ENCODE measurements around the gene MERTK.
"Not testable (repeated sequence)": the region's sequence is repeated elsewhere in the genome, so short reads cannot be mapped to it uniquely, and the experiment has no call there.

MERTK gene

DNA sequence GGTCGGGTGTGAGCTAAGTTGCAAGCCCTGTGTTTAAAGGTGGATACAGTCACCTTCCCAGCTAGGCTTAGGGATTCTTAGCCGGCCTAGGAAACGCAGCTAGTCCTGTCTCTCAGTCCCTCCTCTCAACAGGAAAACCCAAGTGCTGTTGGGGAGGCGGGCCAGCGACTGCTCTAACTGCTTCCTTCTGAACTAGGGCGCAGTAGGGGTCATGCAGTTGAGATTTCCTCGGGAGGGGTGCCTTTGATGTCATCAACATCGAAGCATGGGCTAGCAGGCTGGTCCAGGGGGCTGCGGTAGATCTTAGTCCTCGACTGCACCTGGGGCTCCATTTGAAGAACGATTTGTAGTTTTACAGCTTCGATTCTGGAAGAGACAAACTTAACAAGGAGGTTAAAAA is 141.1 kb downstream of the MERTK start:
- not testable (repeated sequence) for H3K9me3 ChIP-seq (ENCODE audit: control insufficient read depth, low read length); H3K27ac ChIP-seq (ENCODE audit: low read depth, low read length, severe bottlenecking); H3K36me3 ChIP-seq (ENCODE audit: control insufficient read depth, insufficient read depth, low read length); H3K4me1 ChIP-seq (ENCODE audit: control insufficient read depth, insufficient read depth, low read length, poor library complexity, severe bottlenecking); H3K4me3 ChIP-seq (ENCODE audit: extremely low read depth, insufficient read depth, low read length, poor library complexity, severe bottlenecking)
- WGBS, 2 experiments (ENCODE audit: insufficient coverage in 2 of 2): 85 to 86% methylated on average over 10 to 11 of the region's 12 CpGs

DNA sequence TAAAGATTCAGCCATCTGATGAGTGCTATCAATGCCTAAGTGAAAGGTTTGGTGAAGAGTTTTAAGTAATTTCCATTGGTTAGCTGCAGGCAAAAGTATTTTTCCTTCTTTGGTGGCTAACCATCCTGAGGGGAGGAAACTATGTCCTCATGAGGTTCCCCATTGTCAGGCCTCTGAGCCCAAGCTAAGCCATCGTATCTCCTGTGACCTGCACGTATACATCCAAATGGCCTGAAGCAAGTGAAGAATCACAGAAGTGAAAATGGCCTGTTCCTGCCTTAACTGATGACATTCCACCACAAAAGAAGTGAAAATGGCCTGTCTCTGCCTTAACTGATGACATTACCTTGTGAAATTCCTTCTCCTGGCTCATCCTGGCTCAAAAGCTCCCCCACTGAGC is 141.7 kb downstream of the MERTK start:
- not testable (repeated sequence) for H3K36me3 ChIP-seq (ENCODE audit: control insufficient read depth, insufficient read depth, low read length); H3K27ac ChIP-seq (ENCODE audit: low read depth, low read length, severe bottlenecking); H3K4me3 ChIP-seq (ENCODE audit: extremely low read depth, insufficient read depth, low read length, poor library complexity, severe bottlenecking); H3K9me3 ChIP-seq (ENCODE audit: control insufficient read depth, low read length); H3K4me1 ChIP-seq (ENCODE audit: control insufficient read depth, insufficient read depth, low read length, poor library complexity, severe bottlenecking)
- 33 to 41% methylated on average over 2 of the region's 2 CpGs for WGBS, 2 experiments (ENCODE audit: insufficient coverage in 2 of 2)

- H3K4me1 ChIP-seq (ENCODE audit: control insufficient read depth, insufficient read depth, low read length, poor library complexity, severe bottlenecking); H3K36me3 ChIP-seq (ENCODE audit: control insufficient read depth, insufficient read depth, low read length); H3K9me3 ChIP-seq (ENCODE audit: control insufficient read depth, low read length); H3K4me3 ChIP-seq (ENCODE audit: extremely low read depth, insufficient read depth, low read length, poor library complexity, severe bottlenecking); H3K27ac ChIP-seq (ENCODE audit: low read depth, low read length, severe bottlenecking): not testable (repeated sequence)
- 88 to 98% methylated on average over 4 to 5 of the region's 6 CpGs for WGBS, 2 experiments (ENCODE audit: insufficient coverage in 2 of 2)
Measured at GRCh38 chr2:112041460-112041859, 143.1 kb downstream of the MERTK start.

GRCh38 chr2:112045446-112046014 is 147.1 kb downstream of the MERTK start:
- Histone ChIP-seq H3K4me1 (ENCODE audit: control insufficient read depth, insufficient read depth, low read length, poor library complexity, severe bottlenecking) (peaks cover 4% of the 10 kb centered on the region), H3K27ac (ENCODE audit: low read depth, low read length, severe bottlenecking) (no peak overlapping the region), H3K9me3 (ENCODE audit: control insufficient read depth, low read length) (no peaks in the 10 kb centered on the region), H3K36me3 (ENCODE audit: control insufficient read depth, insufficient read depth, low read length) (no peaks in the 10 kb centered on the region), H3K4me3 (ENCODE audit: extremely low read depth, insufficient read depth, low read length, poor library complexity, severe bottlenecking) (no peak overlapping the region)

GRCh38 chr2:112046231-112046630 is 147.8 kb downstream of the MERTK start:
- peaks cover 4% of the 10 kb centered on the region for H3K4me1 ChIP-seq (ENCODE audit: control insufficient read depth, insufficient read depth, low read length, poor library complexity, severe bottlenecking)
- H3K4me3 ChIP-seq (ENCODE audit: extremely low read depth, insufficient read depth, low read length, poor library complexity, severe bottlenecking): no peak overlapping the region
- no peaks in the 10 kb centered on the region for H3K36me3 ChIP-seq (ENCODE audit: control insufficient read depth, insufficient read depth, low read length)
- no peaks in the 10 kb centered on the region for H3K9me3 ChIP-seq (ENCODE audit: control insufficient read depth, low read length)
- no peak overlapping the region for H3K27ac ChIP-seq (ENCODE audit: low read depth, low read length, severe bottlenecking)

- Histone ChIP-seq H3K27ac (ENCODE audit: low read depth, low read length, severe bottlenecking) (peak overlapping the region; percentile 64), H3K4me3 (ENCODE audit: extremely low read depth, insufficient read depth, low read length, poor library complexity, severe bottlenecking) (no peak overlapping the region), H3K36me3 (ENCODE audit: control insufficient read depth, insufficient read depth, low read length) (no peaks in the 10 kb centered on the region), H3K4me1 (ENCODE audit: control insufficient read depth, insufficient read depth, low read length, poor library complexity, severe bottlenecking) (peaks cover 4% of the 10 kb centered on the region), H3K9me3 (ENCODE audit: control insufficient read depth, low read length) (no peaks in the 10 kb centered on the region)
- WGBS, 2 experiments (ENCODE audit: insufficient coverage in 2 of 2): 40 to 80% methylated on average over 1 of the region's 7 CpGs
Measured at GRCh38 chr2:112047537-112048235, 149.3 kb downstream of the MERTK start.

DNA sequence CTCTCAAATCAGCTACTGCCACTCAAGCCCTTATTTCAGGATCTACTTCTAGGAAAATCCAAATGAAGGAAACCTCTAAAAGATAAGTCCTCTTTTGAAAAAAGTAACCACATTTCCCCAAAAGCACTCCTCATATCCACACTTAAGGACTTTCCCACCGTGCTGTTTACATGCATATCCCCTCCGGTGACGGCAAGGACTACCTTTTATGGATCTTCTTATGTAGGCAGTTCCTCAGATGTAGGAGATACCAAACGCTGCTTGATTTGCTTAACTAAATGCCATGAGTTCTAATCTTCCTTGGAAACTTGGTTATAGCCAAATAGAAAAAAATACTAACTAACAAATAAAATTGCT is 149.8 kb downstream of the MERTK start:
- H3K36me3 ChIP-seq (ENCODE audit: control insufficient read depth, insufficient read depth, low read length): no peaks in the 10 kb centered on the region
- peak overlapping the region; percentile 64 for H3K27ac ChIP-seq (ENCODE audit: low read depth, low read length, severe bottlenecking)
- H3K9me3 ChIP-seq (ENCODE audit: control insufficient read depth, low read length): no peaks in the 10 kb centered on the region
- WGBS, 2 experiments (ENCODE audit: insufficient coverage in 2 of 2): 40 to 44% methylated on average over 2 to 3 of the region's 4 CpGs
- peaks cover 7% of the 10 kb centered on the region for H3K4me1 ChIP-seq (ENCODE audit: control insufficient read depth, insufficient read depth, low read length, poor library complexity, severe bottlenecking)
- H3K4me3 ChIP-seq (ENCODE audit: extremely low read depth, insufficient read depth, low read length, poor library complexity, severe bottlenecking): no peak overlapping the region

DNA sequence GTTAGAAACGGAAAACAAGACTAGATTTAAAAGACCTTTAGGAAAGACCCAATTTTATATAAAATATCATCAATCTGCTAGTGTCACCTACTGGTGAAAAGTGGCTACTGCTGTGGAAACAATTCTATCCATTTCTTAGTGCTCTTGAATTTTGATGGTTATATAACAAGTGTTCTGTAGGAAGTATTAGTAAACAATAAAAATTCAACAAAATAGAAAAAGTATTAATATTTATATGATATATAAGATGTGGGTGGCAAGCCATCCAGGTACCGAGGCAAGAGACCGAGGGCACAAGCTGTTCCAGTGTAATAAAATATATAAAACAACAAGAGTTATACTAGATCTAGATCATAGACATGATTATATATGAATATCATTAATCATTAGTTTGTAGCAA is 150.5 kb downstream of the MERTK start:
- Histone ChIP-seq H3K4me1 (ENCODE audit: control insufficient read depth, insufficient read depth, low read length, poor library complexity, severe bottlenecking) (peaks cover 14% of the 10 kb centered on the region), H3K27ac (ENCODE audit: low read depth, low read length, severe bottlenecking) (no peak overlapping the region), H3K4me3 (ENCODE audit: extremely low read depth, insufficient read depth, low read length, poor library complexity, severe bottlenecking) (no peak overlapping the region), H3K9me3 (ENCODE audit: control insufficient read depth, low read length) (no peaks in the 10 kb centered on the region), H3K36me3 (ENCODE audit: control insufficient read depth, insufficient read depth, low read length) (no peaks in the 10 kb centered on the region)
- whole genome bisulfite sequencing, 2 experiments (ENCODE audit: insufficient coverage in 2 of 2): no CpG with 5 or more reads among the region's 3 CpGs

DNA sequence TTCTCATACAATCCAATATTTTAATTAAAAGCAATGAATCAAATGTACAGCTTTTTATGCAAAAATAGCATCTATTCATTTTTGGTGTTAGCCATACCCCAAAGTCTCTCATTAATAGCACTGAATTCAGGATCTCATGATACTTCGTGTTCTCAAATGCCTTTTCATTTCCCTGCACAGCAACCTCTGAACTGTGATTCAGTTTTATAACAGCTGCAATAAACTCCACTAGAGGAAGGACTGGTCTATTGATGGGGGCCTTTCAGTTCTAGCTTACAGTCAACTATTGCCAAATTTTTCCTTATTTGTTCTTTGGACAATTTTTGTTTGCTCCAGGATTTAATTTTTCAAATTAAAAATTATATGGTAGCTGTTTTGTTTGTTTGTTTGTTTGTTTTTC is 151.9 kb downstream of the MERTK start:
- Histone ChIP-seq H3K4me1 (ENCODE audit: control insufficient read depth, insufficient read depth, low read length, poor library complexity, severe bottlenecking) (peaks cover 14% of the 10 kb centered on the region), H3K9me3 (ENCODE audit: control insufficient read depth, low read length) (no peaks in the 10 kb centered on the region), H3K36me3 (ENCODE audit: control insufficient read depth, insufficient read depth, low read length) (no peaks in the 10 kb centered on the region), H3K27ac (ENCODE audit: low read depth, low read length, severe bottlenecking) (no peak overlapping the region), H3K4me3 (ENCODE audit: extremely low read depth, insufficient read depth, low read length, poor library complexity, severe bottlenecking) (no peak overlapping the region)
- WGBS, 2 experiments (ENCODE audit: insufficient coverage in 2 of 2): 71 to 100% methylated on average over 1 of the region's 1 CpG

- Histone ChIP-seq H3K9me3 (ENCODE audit: control insufficient read depth, low read length) (no peaks in the 10 kb centered on the region), H3K4me1 (ENCODE audit: control insufficient read depth, insufficient read depth, low read length, poor library complexity, severe bottlenecking) (peaks cover 20% of the 10 kb centered on the region), H3K27ac (ENCODE audit: low read depth, low read length, severe bottlenecking) (peak overlapping the region; percentile 79), H3K4me3 (ENCODE audit: extremely low read depth, insufficient read depth, low read length, poor library complexity, severe bottlenecking) (peak overlapping the region; percentile 52), H3K36me3 (ENCODE audit: control insufficient read depth, insufficient read depth, low read length) (peaks cover 17% of the 10 kb centered on the region)
- 2 to 4% methylated on average over 25 to 28 of the region's 62 CpGs for WGBS, 2 experiments (ENCODE audit: insufficient coverage in 2 of 2)
Measured at GRCh38 chr2:112053917-112054846, 155.8 kb downstream of the MERTK start.

Measured in mesodermal cell (in vitro differentiated cells).